Ureter (tissue), 1 donor: ENCODE measurements around the gene DAZAP1. TPM values are rescaled to one million over a fixed set of nuclear protein-coding genes. Genes with fewer than 3 reads are reported as not detected.
"Not testable (repeated sequence)": the region's sequence is repeated elsewhere in the genome, so short reads cannot be mapped to it uniquely, and the experiment has no call there.

ENCODE experiments used
- DNase-seq: peaks from one replicate; pipeline ENCODE4 v3.0.0-alpha.2; 2020; ENCODE audit warnings: low spot score
- total RNA-seq: library from RNA; stranded (reverse); gene quantifications from one replicate; pipeline ENCODE4 v1.2.4, GENCODE V29; 2023
- donor health status: DM: yes; HTN: yes; CAD: no.

The DAZAP1 gene
- total RNA-seq, 1 donor from 2014 or later, result 137 TPM

- DNase-seq, result no peak
Measured at GRCh38 chr19:1410136-1410786, 2.9 kb downstream of the DAZAP1 start.

GRCh38 chr19:1410789-1411188 is 3.4 kb downstream of the DAZAP1 start:
- no peak for DNase-seq

- DNase-seq, result no peak
Measured at GRCh38 chr19:1411255-1412191, 4.1 kb downstream of the DAZAP1 start.

GRCh38 chr19:1412323-1412923 is 5.0 kb downstream of the DAZAP1 start:
- no peak for DNase-seq

- DNase-seq, result no peak
Measured at GRCh38 chr19:1412995-1413800, 5.8 kb downstream of the DAZAP1 start.

- no peak for DNase-seq
Measured at GRCh38 chr19:1416014-1416841, 8.8 kb downstream of the DAZAP1 start.

- no peak for DNase-seq
Measured at GRCh38 chr19:1417145-1417544, 9.8 kb downstream of the DAZAP1 start.

GRCh38 chr19:1417681-1418495 is 10.5 kb downstream of the DAZAP1 start:
- no peak for DNase-seq

GRCh38 chr19:1418496-1418775 is 11.1 kb downstream of the DAZAP1 start:
- DNase-seq, result no peak

- DNase-seq, result no peak
Measured at GRCh38 chr19:1418951-1419738, 11.8 kb downstream of the DAZAP1 start.

GRCh38 chr19:1420085-1420484 is 12.7 kb downstream of the DAZAP1 start:
- not testable (repeated sequence) for DNase-seq

- DNase-seq, result no peak
Measured at GRCh38 chr19:1420590-1420989, 13.2 kb downstream of the DAZAP1 start.

GRCh38 chr19:1421218-1421957 is 14.0 kb downstream of the DAZAP1 start:
- no peak for DNase-seq

- DNase-seq, result no peak
Measured at GRCh38 chr19:1421958-1422305, 14.5 kb downstream of the DAZAP1 start.

GRCh38 chr19:1422360-1422759 is 15.0 kb downstream of the DAZAP1 start:
- no peak for DNase-seq

GRCh38 chr19:1422943-1423342 is 15.6 kb downstream of the DAZAP1 start:
- no peak for DNase-seq

- no peak for DNase-seq
Measured at GRCh38 chr19:1423436-1424191, 16.2 kb downstream of the DAZAP1 start.
